ENCODE results near the gene MYMX.
A peak's percentile ranks its signal among the peaks of the same experiment; 100 is the strongest.

Gene MYMX

GRCh38 chr6:44202332-44202971 lies 14.3 kb upstream of the MYMX start:
- Histone ChIP-seq H3K9me3 (ENCODE audit: low read depth, low read length) (no peaks in the 10 kb centered on the region), H3K36me3 (ENCODE audit: insufficient read depth, low read length) (no peaks in the 10 kb centered on the region), H3K9ac (ENCODE audit: insufficient read length) (no peak overlapping the region), H3K4me3 (no peak overlapping the region), H3K27ac (no peak overlapping the region)
- TF ChIP-seq POLR2AphosphoS5 (IDR thresholded peaks at IDR 0.05; ENCODE audit: borderline replicate concordance, low read depth, low read length) (no peak), EZH2 (IDR thresholded peaks at IDR 0.05) (no peak), FOXP2 (optimal IDR thresholded peaks at IDR 0.05; ENCODE audit: control extremely low read depth, extremely low read length, insufficient read depth) (no peak)
- DNase-seq (ENCODE audit: low read depth, low spot score), result no peak

- no peaks in the 10 kb centered on the region for H3K36me3 ChIP-seq (ENCODE audit: insufficient read depth, low read length)
- TF ChIP-seq FOXP2 (optimal IDR thresholded peaks at IDR 0.05; ENCODE audit: control extremely low read depth, extremely low read length, insufficient read depth), result no peak
- no peak for TF ChIP-seq POLR2AphosphoS5 (IDR thresholded peaks at IDR 0.05; ENCODE audit: borderline replicate concordance, low read depth, low read length)
- no peak for TF ChIP-seq EZH2 (IDR thresholded peaks at IDR 0.05)
- H3K27ac ChIP-seq, result no peak overlapping the region
- DNase-seq (ENCODE audit: low read depth, low spot score), result no peak
- no peak overlapping the region for H3K9ac ChIP-seq (ENCODE audit: insufficient read length)
- no peaks in the 10 kb centered on the region for H3K9me3 ChIP-seq (ENCODE audit: low read depth, low read length)
- H3K4me3 ChIP-seq, result no peak overlapping the region
These were observed 13.6 kb upstream of the MYMX start for GRCh38 chr6:44202972-44203750.

GRCh38 chr6:44203955-44204354 lies 12.8 kb upstream of the MYMX start:
- no peak overlapping the region for H3K4me3 ChIP-seq
- no peaks in the 10 kb centered on the region for H3K9me3 ChIP-seq (ENCODE audit: low read depth, low read length)
- no peak for TF ChIP-seq POLR2AphosphoS5 (IDR thresholded peaks at IDR 0.05; ENCODE audit: borderline replicate concordance, low read depth, low read length)
- no peak for TF ChIP-seq FOXP2 (optimal IDR thresholded peaks at IDR 0.05; ENCODE audit: control extremely low read depth, extremely low read length, insufficient read depth)
- TF ChIP-seq EZH2 (IDR thresholded peaks at IDR 0.05), result no peak
- no peak overlapping the region for H3K9ac ChIP-seq (ENCODE audit: insufficient read length)
- H3K27ac ChIP-seq, result no peak overlapping the region
- no peaks in the 10 kb centered on the region for H3K36me3 ChIP-seq (ENCODE audit: insufficient read depth, low read length)
- no peak for DNase-seq (ENCODE audit: low read depth, low spot score)

DNA sequence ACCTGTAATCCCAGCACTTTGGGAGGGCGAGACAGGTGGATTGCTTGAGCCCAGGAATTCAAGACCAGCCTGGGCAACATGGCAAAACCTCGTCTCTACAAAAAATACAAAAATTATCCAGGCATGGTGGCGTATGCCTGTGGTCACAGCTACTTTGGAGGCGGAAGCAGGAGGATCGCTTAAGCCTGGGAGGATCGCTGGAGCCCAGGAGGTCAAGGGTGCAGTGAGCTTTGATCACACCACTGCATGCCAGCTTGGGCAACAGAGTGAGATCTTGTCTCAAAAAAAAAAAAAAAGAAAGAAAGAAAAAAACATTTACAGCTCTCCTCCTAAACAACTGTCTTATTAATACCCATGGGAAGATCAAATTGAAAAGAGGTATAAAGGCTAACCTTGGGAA lies 8.8 kb upstream of the MYMX start:
- no peak for DNase-seq (ENCODE audit: low read depth, low spot score)

GRCh38 chr6:44211284-44211683 lies 5.4 kb upstream of the MYMX start:
- no peak for DNase-seq (ENCODE audit: low read depth, low spot score)
- TF ChIP-seq EZH2 (IDR thresholded peaks at IDR 0.05) (no peak), POLR2AphosphoS5 (IDR thresholded peaks at IDR 0.05; ENCODE audit: borderline replicate concordance, low read depth, low read length) (no peak), FOXP2 (optimal IDR thresholded peaks at IDR 0.05; ENCODE audit: control extremely low read depth, extremely low read length, insufficient read depth) (no peak)

More for the DNA sequence above, 8.8 kb upstream of the MYMX start:
- Histone ChIP-seq H3K9me3 (ENCODE audit: low read depth, low read length) (no peaks in the 10 kb centered on the region), H3K4me3 (no peak overlapping the region), H3K27ac (no peak overlapping the region), H3K36me3 (ENCODE audit: insufficient read depth, low read length) (no peaks in the 10 kb centered on the region), H3K9ac (ENCODE audit: insufficient read length) (no peak overlapping the region)
- TF ChIP-seq POLR2AphosphoS5 (IDR thresholded peaks at IDR 0.05; ENCODE audit: borderline replicate concordance, low read depth, low read length) (no peak), EZH2 (IDR thresholded peaks at IDR 0.05) (no peak), FOXP2 (optimal IDR thresholded peaks at IDR 0.05; ENCODE audit: control extremely low read depth, extremely low read length, insufficient read depth) (no peak)

GRCh38 chr6:44214307-44214706 lies 2.4 kb upstream of the MYMX start:
- TF ChIP-seq POLR2AphosphoS5 (IDR thresholded peaks at IDR 0.05; ENCODE audit: borderline replicate concordance, low read depth, low read length) (no peak), EZH2 (IDR thresholded peaks at IDR 0.05) (no peak), FOXP2 (optimal IDR thresholded peaks at IDR 0.05; ENCODE audit: control extremely low read depth, extremely low read length, insufficient read depth) (no peak)
- DNase-seq (ENCODE audit: low read depth, low spot score), result no peak
- Histone ChIP-seq H3K9ac (ENCODE audit: insufficient read length) (no peak overlapping the region), H3K36me3 (ENCODE audit: insufficient read depth, low read length) (no peaks in the 10 kb centered on the region), H3K4me3 (no peak overlapping the region), H3K27ac (no peak overlapping the region), H3K9me3 (ENCODE audit: low read depth, low read length) (no peaks in the 10 kb centered on the region)

More at GRCh38 chr6:44211284-44211683, 5.4 kb upstream of the MYMX start:
- Histone ChIP-seq H3K9ac (ENCODE audit: insufficient read length) (no peak overlapping the region), H3K36me3 (ENCODE audit: insufficient read depth, low read length) (no peaks in the 10 kb centered on the region), H3K27ac (no peak overlapping the region), H3K4me3 (no peak overlapping the region), H3K9me3 (ENCODE audit: low read depth, low read length) (no peaks in the 10 kb centered on the region)

DNA sequence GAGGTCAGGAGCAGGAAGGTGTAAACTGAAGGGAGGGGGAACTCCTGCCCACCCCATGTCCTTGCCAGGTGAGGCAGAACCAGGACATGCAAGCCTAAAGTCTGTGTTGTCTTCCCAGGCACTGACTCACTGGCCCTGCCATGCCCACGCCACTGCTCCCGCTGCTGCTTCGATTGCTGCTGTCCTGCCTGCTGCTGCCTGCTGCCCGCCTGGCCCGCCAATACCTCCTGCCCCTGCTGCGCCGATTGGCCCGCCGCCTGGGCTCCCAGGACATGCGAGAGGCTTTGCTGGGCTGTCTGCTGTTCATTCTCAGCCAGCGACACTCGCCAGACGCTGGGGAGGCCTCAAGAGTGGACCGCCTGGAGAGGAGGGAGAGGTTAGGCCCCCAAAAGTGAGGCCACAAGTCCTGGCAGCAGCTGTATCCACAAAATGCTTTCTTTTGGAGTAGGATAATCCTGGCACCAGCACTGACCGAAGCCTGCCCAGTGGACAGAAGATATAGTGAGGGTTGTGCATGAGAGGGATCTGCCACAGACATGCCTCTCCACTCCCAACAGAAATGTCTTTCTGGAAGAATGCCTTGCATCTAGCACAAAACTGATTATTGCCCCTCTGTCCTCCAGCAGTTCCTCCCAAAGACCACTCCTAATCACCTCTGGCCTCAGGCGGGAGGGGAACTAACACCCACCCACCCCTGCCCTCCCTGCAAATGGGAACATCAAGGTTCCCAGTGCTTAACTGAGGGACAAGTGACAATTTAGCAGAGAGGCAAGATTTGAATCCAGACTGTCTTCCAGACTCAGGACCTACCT lies 812 bp downstream of the MYMX start:
- TF ChIP-seq FOXP2 (optimal IDR thresholded peaks at IDR 0.05; ENCODE audit: control extremely low read depth, extremely low read length, insufficient read depth) (no peak), EZH2 (IDR thresholded peaks at IDR 0.05) (no peak), POLR2AphosphoS5 (IDR thresholded peaks at IDR 0.05; ENCODE audit: borderline replicate concordance, low read depth, low read length) (no peak)
- Histone ChIP-seq H3K4me3 (no peak overlapping the region), H3K36me3 (ENCODE audit: insufficient read depth, low read length) (no peaks in the 10 kb centered on the region), H3K27ac (peak overlapping the region; percentile 93; the same call in 1 of the 2 replicates), H3K9me3 (ENCODE audit: low read depth, low read length) (no peaks in the 10 kb centered on the region), H3K9ac (ENCODE audit: insufficient read length) (no peak overlapping the region)
- no peak for DNase-seq (ENCODE audit: low read depth, low spot score)
